ENCODE measurements around the gene MMP1.

The MMP1 gene

DNA sequence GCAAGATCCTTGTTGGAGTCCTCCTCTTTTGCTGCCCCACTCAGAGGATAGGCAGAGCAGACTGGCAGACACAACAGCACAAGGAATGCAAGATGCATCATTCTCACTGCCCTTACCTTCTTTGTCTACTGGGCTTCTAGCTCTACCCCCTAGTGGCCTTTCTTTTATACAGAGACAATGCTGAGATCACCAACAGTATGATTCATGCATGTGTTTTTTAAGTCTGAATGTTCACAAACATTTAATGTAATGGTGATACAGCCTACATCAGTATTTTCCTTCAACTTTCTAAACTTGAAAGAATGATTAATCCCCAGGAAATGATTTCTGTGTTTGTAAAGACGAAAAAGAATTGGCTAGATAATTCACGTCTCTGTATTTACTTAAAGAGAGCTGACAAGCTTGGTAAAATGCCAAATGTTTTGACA lies 17.5 kb downstream of the MMP1 start, which contains the start of gene MMP10:
MMP10 (minus strand) TSS at position 138 of the 428 bp plus-strand sequence; CDS start at position 101, 37 bp downstream.
- TF ChIP-seq, protein P1, sequence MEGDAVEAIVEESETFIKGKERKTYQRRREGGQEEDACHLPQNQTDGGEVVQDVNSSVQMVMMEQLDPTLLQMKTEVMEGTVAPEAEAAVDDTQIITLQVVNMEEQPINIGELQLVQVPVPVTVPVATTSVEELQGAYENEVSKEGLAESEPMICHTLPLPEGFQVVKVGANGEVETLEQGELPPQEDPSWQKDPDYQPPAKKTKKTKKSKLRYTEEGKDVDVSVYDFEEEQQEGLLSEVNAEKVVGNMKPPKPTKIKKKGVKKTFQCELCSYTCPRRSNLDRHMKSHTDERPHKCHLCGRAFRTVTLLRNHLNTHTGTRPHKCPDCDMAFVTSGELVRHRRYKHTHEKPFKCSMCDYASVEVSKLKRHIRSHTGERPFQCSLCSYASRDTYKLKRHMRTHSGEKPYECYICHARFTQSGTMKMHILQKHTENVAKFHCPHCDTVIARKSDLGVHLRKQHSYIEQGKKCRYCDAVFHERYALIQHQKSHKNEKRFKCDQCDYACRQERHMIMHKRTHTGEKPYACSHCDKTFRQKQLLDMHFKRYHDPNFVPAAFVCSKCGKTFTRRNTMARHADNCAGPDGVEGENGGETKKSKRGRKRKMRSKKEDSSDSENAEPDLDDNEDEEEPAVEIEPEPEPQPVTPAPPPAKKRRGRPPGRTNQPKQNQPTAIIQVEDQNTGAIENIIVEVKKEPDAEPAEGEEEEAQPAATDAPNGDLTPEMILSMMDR (IDR thresholded peaks at IDR 0.05; ENCODE audit: borderline replicate concordance, insufficient read depth, low read depth, low read length): peak; percentile 25; the same call in 1 of the 2 replicates
- H3K4me3 ChIP-seq (ENCODE audit: low read depth, low read length): no peak within 1 kb of the TSS

DNA sequence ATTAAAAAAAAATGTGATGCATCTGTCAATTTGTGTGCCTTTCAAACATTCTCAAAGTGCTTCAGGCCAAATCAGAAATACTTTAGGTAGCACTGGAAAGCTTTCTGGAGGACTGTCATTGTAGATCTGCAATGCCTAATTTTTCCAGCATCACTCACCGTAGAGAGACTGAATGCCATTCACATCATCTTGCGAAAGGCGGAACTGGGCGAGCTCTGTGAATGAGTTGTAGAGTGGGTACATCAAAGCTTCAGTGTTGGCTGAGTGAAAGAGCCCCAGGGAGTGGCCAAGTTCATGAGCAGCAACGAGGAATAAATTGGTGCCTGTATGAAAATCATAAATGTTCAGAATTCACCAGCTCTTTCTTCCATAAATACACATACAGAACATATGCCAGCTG lies 21.5 kb downstream of the MMP1 start:
- TF ChIP-seq, protein P1 (IDR thresholded peaks at IDR 0.05; ENCODE audit: borderline replicate concordance, insufficient read depth, low read depth, low read length): no peak

DNA sequence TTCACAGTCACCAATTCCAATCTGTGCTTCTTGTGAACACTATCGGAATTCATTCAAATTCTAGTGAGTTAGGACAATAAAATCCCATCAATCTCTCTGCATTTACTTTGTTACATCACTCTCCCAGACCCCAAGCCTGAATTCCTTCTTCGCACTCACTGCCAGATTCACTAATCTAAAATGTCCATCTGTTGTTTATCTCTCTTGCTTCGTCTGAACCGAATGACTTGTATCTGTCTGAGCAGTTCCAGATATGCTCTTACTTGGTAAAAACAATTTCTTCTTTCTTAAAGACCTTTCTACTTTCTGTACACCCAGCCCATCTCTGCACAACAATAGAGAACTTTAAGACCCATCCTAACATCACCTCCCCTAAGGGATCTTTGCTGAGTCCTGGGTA lies 24.6 kb downstream of the MMP1 start:
- TF ChIP-seq, protein P1 (IDR thresholded peaks at IDR 0.05; ENCODE audit: borderline replicate concordance, insufficient read depth, low read depth, low read length): no peak
- no peak overlapping the region for H3K4me3 ChIP-seq (ENCODE audit: low read depth, low read length)

More for the DNA sequence above, 21.5 kb downstream of the MMP1 start:
- no peak overlapping the region for H3K4me3 ChIP-seq (ENCODE audit: low read depth, low read length)

DNA sequence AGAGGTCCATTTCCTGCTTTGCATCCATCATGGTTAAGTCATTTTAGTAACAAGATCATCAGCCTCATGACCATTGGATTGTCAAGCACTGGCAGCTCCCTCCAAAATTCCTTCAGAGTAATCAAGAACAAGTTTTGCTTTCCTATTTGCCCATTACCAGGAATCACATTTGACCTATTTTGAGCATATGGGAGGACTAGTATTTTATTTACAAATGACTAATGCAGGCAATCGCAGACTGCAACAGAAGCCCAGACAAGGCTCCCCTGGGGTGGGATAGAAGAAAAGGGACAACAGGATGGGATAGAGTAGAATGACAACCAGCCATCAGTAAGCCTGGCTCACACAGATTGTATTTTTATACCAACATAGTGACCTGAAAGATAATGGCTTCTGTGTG lies 26.6 kb downstream of the MMP1 start:
- H3K4me3 ChIP-seq (ENCODE audit: low read depth, low read length): no peak overlapping the region
- TF ChIP-seq, protein P1 (IDR thresholded peaks at IDR 0.05; ENCODE audit: borderline replicate concordance, insufficient read depth, low read depth, low read length): no peak

DNA sequence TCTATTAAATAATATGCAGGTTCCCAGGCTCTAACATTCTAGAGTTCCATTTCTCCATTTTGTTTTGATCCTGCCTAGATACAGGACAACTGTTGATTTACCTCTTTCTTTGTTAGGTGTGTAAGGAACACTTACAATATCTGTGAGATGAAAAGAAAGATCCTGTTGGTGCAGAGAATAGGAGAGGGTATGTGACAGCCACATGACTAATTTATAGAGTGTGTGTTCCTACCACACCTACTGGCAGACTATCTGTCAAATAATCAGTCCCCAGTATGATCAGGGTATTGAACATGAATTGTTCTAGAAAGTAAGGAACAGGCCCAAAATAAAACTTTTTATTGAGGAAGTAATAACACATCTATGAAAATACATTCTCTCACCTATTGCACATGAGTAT lies 27.8 kb downstream of the MMP1 start:
- TF ChIP-seq, protein P1 (IDR thresholded peaks at IDR 0.05; ENCODE audit: borderline replicate concordance, insufficient read depth, low read depth, low read length): no peak
- H3K4me3 ChIP-seq (ENCODE audit: low read depth, low read length): no peak overlapping the region

DNA sequence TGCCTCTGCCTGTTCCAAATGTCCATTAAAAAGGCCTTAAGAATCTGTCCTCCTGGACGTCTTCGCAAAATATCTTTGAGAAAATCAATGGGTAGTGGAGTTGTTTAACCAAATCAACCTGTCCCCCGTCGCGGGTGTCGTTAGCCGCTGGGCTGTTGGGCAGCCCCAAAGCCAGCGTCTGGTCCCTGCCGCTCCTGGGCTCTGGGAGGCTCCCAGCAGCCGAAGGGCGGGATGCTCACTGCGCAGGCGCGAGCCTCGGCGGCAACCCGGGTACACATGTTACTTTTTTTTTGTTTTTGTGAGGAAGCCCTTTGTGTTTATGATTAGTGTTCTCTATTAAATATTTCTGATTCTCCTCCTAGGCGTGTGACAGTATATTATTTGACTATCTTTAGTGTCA lies 30.2 kb downstream of the MMP1 start:
- TF ChIP-seq, protein P1 (IDR thresholded peaks at IDR 0.05; ENCODE audit: borderline replicate concordance, insufficient read depth, low read depth, low read length): no peak
- H3K4me3 ChIP-seq (ENCODE audit: low read depth, low read length): no peak overlapping the region

DNA sequence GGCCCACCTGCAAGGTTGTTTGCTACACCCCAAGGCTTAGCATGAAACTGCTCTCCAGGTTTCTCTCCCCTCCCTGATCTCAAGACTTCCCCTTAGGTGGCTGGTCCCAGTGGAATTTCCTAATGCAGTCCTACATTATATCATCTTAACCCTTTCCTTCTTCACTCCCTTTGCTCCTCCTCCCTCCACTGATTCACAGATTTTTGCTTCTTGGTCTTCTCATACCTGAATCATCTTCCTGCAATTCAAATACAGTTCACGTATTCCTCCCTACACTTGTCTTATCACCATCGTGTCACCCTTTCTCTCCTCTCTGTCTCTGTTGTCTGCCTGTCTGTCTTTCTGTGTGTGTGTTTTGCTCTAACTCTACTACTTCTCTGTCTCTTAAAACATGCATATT lies 34.5 kb downstream of the MMP1 start:
- TF ChIP-seq, protein P1 (IDR thresholded peaks at IDR 0.05; ENCODE audit: borderline replicate concordance, insufficient read depth, low read depth, low read length): no peak
- no peak overlapping the region for H3K4me3 ChIP-seq (ENCODE audit: low read depth, low read length)

Measured in GM12875 (cell line).